Epithelial cell of prostate (primary cell): ENCODE measurements around the gene PTPRE.

Experiments used
- DNase-seq: peaks from one replicate; pipeline ENCODE4 v3.0.0-alpha.2; 2011; ENCODE audit warnings: low read depth, low spot score
- H3K27ac ChIP-seq: fragments of 450-650 bp; 2 replicates; pipeline ENCODE4 v1.5.1; 2017; ENCODE audit warnings: mild to moderate bottlenecking

Gene PTPRE

DNA sequence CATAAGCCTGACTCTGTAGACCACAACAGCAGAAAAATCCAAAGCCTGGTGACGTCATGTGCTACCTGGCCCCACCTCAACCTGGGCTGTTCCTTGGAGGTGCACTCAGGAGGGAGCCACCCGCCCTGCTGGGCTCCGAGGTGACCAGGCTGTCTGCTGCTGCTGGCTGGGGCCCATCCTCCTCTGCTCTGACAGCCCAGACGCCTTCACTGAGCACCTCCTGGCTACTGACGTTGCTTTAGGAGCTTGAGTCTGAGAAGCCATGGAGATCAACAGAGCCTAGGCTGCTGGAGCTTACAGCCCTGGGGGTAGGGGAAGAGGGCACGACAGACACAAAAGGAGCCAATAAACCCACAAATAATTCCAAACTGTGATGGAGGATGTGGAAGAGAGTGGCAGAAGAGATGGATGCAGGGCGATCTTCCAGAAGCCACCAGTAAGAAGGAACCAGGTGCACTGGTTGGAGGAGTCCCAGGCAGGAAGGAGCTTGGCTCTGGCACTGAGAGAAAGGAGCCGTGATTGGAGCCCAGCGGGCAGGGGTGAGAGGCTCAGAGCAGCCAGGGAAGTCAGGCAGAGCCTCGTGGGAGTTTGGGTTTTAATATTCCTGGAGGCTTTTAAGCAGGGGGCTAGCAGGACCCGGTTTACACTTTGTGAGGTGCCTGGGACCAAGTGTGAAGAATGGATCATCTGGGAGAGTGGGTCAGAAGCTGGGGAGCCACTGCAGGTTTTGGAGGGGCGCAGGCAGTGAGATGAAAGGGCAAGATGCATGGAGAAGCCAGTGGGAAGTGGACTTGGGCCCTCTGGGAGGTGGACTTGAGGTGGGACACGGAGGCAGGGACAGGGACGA is 1.7 kb upstream of the PTPRE start:
- no peak for DNase-seq
- no peak overlapping the region for H3K27ac ChIP-seq

GRCh38 chr10:127905848-127906261 is 1.0 kb upstream of the PTPRE start:
- no peak overlapping the region for H3K27ac ChIP-seq
- DNase-seq, result no peak

- no peak overlapping the region for H3K27ac ChIP-seq
- DNase-seq, result no peak
These were observed 655 bp downstream of the PTPRE start for GRCh38 chr10:127907411-127908105.

DNA sequence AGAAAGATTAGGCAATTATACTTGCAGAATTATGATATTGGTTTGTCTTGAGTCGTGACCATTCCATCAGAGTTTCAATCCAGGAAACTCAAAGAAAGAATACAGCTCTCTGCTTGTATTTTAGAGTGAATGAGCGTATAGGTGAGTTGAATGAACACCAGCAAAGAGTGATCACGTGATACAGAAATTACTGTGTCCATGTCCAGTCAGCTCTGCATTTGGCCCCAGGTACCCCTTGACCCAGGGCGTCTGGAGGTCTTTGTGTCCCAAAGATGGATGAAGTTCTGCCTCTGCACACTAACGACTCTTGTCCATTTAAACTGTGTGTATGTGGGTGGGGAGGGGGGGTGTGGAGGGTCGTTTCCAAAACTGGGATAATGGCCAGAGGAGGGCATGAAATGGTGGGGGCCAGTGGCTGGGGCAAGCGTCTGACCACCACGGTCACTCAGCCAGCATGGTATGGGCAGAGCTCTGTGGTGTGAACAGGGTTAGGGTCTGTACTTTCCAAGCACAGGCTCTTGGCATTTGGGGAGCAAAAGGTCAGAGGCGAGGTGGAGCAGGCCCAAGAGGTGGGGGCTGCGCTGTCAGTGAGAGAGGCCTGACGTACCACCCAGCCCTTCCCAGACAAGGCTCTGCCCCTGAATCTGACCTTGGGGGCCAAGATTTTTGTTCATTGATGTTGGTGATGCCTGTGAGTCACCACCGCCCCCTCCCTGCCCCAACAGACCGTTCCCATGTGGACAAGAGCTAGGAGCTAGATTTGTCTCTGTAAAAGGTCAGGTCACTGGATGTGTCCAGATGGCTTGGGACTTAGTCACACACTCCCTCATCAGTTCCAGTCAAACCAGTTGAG is 1.4 kb downstream of the PTPRE start:
- no peak overlapping the region for H3K27ac ChIP-seq
- no peak for DNase-seq

GRCh38 chr10:127908959-127909267 is 2.0 kb downstream of the PTPRE start:
- no peak for DNase-seq
- no peak overlapping the region for H3K27ac ChIP-seq

DNA sequence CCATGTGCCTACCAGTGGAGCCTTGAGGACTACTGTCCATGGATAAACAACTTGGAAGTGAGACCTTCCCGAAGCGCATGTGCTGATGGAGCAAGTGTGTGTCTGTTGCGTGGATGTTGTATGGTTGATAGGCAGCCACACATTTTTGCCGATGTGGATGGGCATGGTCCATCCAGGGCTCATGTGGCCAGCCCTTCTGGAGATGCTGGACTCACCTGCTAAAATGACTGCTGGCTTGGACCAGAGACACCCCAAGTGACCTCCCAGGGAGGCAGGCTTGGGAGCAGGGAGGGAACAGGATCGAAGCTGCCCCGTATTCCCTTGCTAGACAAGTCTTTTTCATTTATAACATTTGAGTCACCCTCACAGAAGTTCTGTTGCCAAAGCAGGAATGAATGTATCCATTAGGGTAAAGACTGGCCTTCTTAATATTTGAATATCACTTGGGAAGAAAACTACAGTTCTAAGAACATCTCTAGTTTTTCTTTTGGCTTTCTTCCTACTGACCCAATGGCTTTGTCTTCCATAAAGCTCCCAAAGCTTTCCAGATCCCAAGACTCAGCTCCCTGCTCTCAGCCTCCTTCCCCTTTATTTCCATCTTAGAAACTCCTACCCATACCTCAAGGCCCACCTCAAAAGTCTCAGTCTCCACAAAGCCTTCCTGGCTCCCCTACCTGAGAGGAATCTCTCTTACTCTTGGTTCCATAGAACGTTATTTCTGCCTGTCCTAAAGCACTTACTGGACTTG is 3.0 kb downstream of the PTPRE start:
- H3K27ac ChIP-seq, result no peak overlapping the region

DNA sequence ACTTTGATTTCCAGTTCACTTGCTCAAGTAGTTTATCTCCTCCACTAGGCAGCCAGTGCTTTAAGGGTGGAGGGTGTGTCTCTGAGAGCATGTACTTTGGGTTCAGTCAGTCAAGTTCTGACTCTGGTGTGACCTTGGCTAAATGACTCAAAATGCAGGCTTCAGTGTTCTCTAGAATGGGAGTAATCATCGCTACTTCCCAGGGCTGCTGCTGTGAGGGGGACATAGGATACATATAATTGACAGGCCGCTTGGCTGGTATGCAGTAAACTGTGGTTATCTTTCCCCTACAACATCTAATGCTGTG is 3.5 kb downstream of the PTPRE start:
- H3K27ac ChIP-seq, result no peak overlapping the region
- no peak for DNase-seq

More for the DNA sequence above, 3.0 kb downstream of the PTPRE start:
- no peak for DNase-seq

- DNase-seq, result no peak
These were observed 4.4 kb downstream of the PTPRE start for GRCh38 chr10:127911218-127911866.

DNA sequence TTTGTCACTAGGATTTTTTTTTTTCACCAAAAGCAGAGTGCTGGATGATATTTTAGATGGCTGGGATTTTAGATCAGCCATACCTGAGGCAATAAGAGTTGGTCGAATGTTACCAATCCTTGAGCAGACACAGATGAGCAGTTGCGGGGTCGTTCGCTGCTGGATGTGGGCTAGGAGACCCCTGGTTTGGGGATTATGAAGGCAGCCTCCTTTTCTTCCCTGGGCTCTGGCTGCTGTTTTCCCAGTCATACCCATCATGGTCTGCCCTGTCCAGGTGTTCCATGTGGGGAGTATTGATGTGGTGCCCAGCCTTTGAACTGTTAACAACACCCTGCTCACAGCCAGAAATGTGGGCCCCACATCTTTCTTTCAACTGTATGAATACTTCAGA is 5.0 kb downstream of the PTPRE start:
- DNase-seq, result no peak

More at GRCh38 chr10:127911218-127911866, 4.4 kb downstream of the PTPRE start:
- no peak overlapping the region for H3K27ac ChIP-seq

DNA sequence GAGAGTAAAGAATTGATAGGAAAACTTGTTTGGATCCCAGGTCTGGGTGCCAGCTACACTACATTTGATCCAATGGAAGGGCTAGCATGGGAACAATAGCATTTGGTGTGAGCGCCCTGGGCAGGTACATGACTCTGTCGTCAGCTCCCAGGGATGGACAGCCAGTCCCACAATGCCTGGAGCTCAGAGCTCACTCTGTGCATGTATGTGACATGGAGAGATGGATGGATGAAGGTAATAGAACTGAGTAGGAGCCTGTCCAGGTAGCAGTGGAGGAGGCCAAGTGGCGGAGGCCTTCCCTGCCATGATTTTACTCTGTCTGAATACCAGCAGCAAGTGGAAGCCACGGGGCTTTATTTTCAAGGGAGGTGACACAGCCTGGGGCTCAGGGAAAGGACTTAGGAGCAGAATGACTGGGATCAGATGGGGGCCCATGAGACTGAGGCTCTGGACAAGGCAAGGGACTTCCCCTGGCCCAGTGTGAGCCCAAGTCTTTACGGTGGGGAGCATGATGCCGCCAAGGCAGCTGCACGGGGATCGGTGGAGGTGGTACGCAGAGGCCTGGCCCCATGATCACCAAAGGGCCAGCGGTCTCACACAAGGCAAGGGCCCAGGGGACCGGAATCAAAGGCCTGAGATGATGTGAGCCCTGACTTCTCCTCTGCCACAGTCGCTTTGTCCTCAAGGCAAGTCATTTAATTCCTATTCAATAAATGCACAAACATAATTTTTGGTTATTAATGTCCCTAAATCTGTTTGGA is 5.9 kb downstream of the PTPRE start:
- no peak overlapping the region for H3K27ac ChIP-seq
- no peak for DNase-seq

More for the DNA sequence above, 5.0 kb downstream of the PTPRE start:
- H3K27ac ChIP-seq, result no peak overlapping the region

GRCh38 chr10:127913368-127913759 is 6.5 kb downstream of the PTPRE start:
- DNase-seq, result no peak
- no peak overlapping the region for H3K27ac ChIP-seq

- DNase-seq, result no peak
- no peak overlapping the region for H3K27ac ChIP-seq
These were observed 8.4 kb downstream of the PTPRE start for GRCh38 chr10:127915324-127915723.

GRCh38 chr10:127916826-127917225 is 9.9 kb downstream of the PTPRE start:
- H3K27ac ChIP-seq, result no peak overlapping the region
- no peak for DNase-seq

GRCh38 chr10:127918572-127918971 is 11.7 kb downstream of the PTPRE start:
- no peak for DNase-seq
- H3K27ac ChIP-seq, result no peak overlapping the region

DNA sequence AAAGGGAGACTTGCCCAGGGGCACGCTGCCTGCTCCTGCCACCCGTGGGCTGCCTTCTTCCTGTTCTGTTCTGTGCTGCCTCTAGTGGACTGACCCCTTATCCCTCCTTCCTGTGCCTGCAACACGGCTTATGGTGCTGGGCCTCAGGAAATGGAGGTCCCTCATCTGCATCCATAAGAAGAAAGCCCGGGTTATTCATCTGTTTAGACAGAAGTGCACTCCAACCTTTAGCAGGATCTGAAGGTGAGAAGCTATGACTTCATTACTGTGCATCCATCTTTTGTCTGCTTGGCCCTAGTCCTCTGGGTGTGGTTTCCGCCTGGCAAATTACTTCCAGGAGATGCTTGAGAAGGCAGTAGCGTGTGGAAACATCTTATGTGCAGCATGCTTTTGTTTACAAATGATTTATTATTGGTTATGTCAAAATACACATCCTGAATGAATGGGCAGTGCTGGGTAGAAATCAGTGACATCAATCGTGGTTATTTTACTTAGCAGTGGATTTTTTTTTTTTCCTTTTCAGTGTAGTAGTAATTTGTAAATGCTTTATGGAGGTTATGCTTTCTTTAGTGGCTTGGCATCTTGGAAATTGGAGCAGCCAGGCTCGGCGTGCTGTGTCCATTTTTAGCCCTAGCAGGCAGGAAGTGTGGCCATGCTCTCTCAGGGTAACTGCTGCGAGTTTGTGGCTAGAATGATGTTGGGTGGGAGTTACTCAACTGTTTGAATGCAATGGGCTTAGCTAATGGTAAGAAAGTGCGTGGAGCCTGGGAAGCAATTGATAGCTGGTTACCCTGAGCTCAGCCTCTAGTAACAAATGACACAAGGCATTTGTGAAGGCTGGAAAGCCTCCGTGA is 12.7 kb downstream of the PTPRE start:
- DNase-seq, result no peak

GRCh38 chr10:127920306-127921074 is 13.6 kb downstream of the PTPRE start:
- H3K27ac ChIP-seq, result no peak overlapping the region
- no peak for DNase-seq

More for the DNA sequence above, 12.7 kb downstream of the PTPRE start:
- H3K27ac ChIP-seq, result no peak overlapping the region

DNA sequence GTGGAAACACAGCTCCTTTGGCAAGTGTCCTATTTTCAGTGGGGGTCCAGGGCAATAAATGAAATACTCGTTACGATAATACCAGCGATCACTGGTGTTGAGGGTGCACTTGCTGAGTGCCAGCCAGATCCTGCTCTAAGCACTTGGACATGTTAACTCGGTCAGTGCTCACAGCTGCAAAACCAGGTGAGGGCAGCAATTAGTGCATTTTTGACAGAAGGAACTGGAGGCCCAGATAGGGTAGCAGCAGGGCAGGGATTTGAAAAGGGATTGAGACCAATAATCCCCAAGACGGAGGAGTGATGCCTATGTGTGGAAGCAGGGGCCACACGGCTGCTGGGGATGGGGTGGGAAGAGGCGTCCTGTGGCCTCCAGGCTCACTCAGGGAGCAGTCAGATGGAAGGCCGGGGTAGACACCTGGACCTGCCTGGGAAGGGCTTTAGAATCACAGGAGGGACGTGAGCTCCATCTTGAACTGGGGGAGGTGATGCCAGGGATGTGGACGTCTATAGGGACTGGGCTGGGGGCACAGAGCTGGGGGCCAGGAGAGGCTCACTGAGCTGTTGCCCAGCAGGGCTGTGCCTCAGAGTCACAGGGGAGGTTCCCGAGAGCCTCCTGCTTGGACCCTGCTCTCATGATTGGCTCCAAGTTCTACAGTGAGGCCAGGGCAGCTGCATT is 14.3 kb downstream of the PTPRE start:
- DNase-seq, result no peak
- H3K27ac ChIP-seq, result no peak overlapping the region
